K562 (cell line): ENCODE results near the gene CROCC2. TPM values are rescaled to one million over a fixed set of nuclear protein-coding genes. Genes with fewer than 3 reads are reported as not detected.

Experiments used
- ATAC-seq: fragments of 200-7000 bp; cut with Tn5 transposase; 3 replicates; pipeline ENCODE4 v1.9.1; 2020; ENCODE audit warnings: moderate library complexity
- BruUV-seq: library from RNA; stranded (reverse); fragments of 400-500 nt; replicated peaks from 2 replicates; lab custom pipeline; 2021; lab: Mats Ljungman, UMichigan
- CTCF ChIA-PET: fragments of 300-600 bp; formaldehyde crosslinking; extraction: SDS; loops from one replicate; lab custom pipeline; 2021; ENCODE audit warnings: low intra/inter-chr PET ratio; lab: Yijun Ruan, JAX
- POLR2A ChIA-PET: fragments of 300-600, 350-650 bp; sonication (Branson Sonifier 250); formaldehyde crosslinking; extraction: SDS; loops from one replicate; lab custom pipeline; 2021; ENCODE audit warnings: antibody characterized with exemption, inconsistent platforms; lab: Yijun Ruan, JAX
- DNase-seq, 4 experiments: peaks; one replicate each; pipeline versions ENCODE4 v3.0.0 to v3.0.0-alpha.2; 2011 to 2018; ENCODE audit warnings: low spot score in 3 of 4, mixed read lengths in 3 of 4; ENCODE audit errors: extremely low read depth in 1 of 4
- FAIRE-seq: peaks from 2 replicates; lab custom pipeline; 2011; peaks lifted over from hg19 to GRCh38; lab: Jason Lieb, UNC
- H2AFZ ChIP-seq: 2 replicates; pipeline ENCODE4 v1.6.0; 2011; ENCODE audit warnings: low read depth, low read length, control low read depth, inconsistent platforms
- H3K27ac ChIP-seq: fragments of 200-600 bp; 3 replicates; pipeline ENCODE4 v1.8.0; 2011; ENCODE audit warnings: low read depth, mild to moderate bottlenecking, control low read depth, inconsistent platforms, low read length, moderate library complexity, mixed read lengths; ENCODE audit errors: extremely low read depth
- H3K27me3 ChIP-seq, 2 experiments: fragments of 300-600 bp in 1 of 2; 2 replicates in 1 of 2; 3 replicates in 1 of 2; pipeline versions ENCODE4 v1.6.0 to v1.8.0; 2011; ENCODE audit warnings: inconsistent platforms in 2 of 2, low read length in 2 of 2, mild to moderate bottlenecking in 1 of 2, mixed read lengths in 1 of 2, moderate library complexity in 1 of 2; ENCODE audit not compliant: control insufficient read depth in 2 of 2, insufficient read depth in 2 of 2
- H3K36me3 ChIP-seq: fragments of 300-600 bp; 3 replicates; pipeline ENCODE4 v1.8.0; 2011; ENCODE audit warnings: mild to moderate bottlenecking, low read length, inconsistent platforms; ENCODE audit not compliant: control insufficient read depth, insufficient read depth
- H3K4me1 ChIP-seq, 2 experiments: fragments of 200-600 bp in 1 of 2; replicated peaks in 1 of 2; 2 replicates in 1 of 2; 3 replicates in 1 of 2; pipeline versions ENCODE4 v1.5.1 to v1.8.0; 2011; ENCODE audit warnings: inconsistent platforms in 2 of 2, low read length in 2 of 2, mild to moderate bottlenecking in 1 of 2, mixed read lengths in 1 of 2, moderate library complexity in 1 of 2; ENCODE audit not compliant: control insufficient read depth in 2 of 2, insufficient read depth in 2 of 2
- H3K4me2 ChIP-seq: 2 replicates; pipeline ENCODE4 v1.6.1; 2011; ENCODE audit warnings: low read length, control low read depth, inconsistent platforms, mixed read lengths; ENCODE audit not compliant: insufficient read depth
- H3K4me3 ChIP-seq: fragments of 200-600 bp; sonication (generic), shearing (Covaris generic); 2 replicates; pipeline ENCODE4 v1.5.1; 2016; ENCODE audit warnings: control low read depth, inconsistent platforms
- H3K79me2 ChIP-seq: fragments of 200-600 bp; 3 replicates; pipeline ENCODE4 v1.8.0; 2011; ENCODE audit warnings: low read length, inconsistent platforms; ENCODE audit not compliant: control insufficient read depth, insufficient read depth
- H3K9ac ChIP-seq, 2 experiments: 2 replicates each; pipeline versions ENCODE4 v1.6.0 to v1.6.1; 2011; ENCODE audit warnings: low read depth in 2 of 2, low read length in 2 of 2, control low read depth in 1 of 2, inconsistent platforms in 1 of 2, mild to moderate bottlenecking in 1 of 2, mixed read lengths in 1 of 2; ENCODE audit not compliant: insufficient read depth in 1 of 2
- H3K9me1 ChIP-seq: one replicate; pipeline ENCODE4 v1.6.0; 2011; ENCODE audit warnings: inconsistent platforms, mild to moderate bottlenecking, low read length, moderate library complexity; ENCODE audit not compliant: control insufficient read depth, insufficient read depth
- H3K9me3 ChIP-seq: replicated peaks from 2 replicates; pipeline ENCODE4 v1.5.1; 2011; ENCODE audit warnings: low read depth, low read length, inconsistent platforms; ENCODE audit not compliant: control insufficient read depth, insufficient read depth
- H4K20me1 ChIP-seq: replicated peaks from 2 replicates; pipeline ENCODE4 v1.6.1; 2011; ENCODE audit warnings: low read length, inconsistent platforms, mixed read lengths; ENCODE audit not compliant: control insufficient read depth, insufficient read depth
- CREB5 ChIP-seq: fragments of 250-450 bp; sonication (Bioruptor Pico); IDR thresholded peaks from 2 replicates; pipeline ENCODE4 v1.5.0; 2020; ENCODE audit warnings: mild to moderate bottlenecking
- DIDO1 ChIP-seq: fragments of 450-650 bp; IDR thresholded peaks from 2 replicates; pipeline ENCODE4 v1.6.1; 2016; ENCODE audit warnings: low read depth, missing biosample characterization, missing genetic modification characterization
- FIP1L1 ChIP-seq: fragments of 200-400 bp; formaldehyde crosslinking; IDR thresholded peaks from 2 replicates; pipeline ENCODE4 v1.6.1; 2018; ENCODE audit warnings: mild to moderate bottlenecking, low read depth, low read length; ENCODE audit not compliant: poor library complexity, severe bottlenecking
- FOXA1 ChIP-seq: fragments of 450-650 bp; IDR thresholded peaks from 2 replicates; pipeline ENCODE4 v1.6.1; 2016; ENCODE audit warnings: mild to moderate bottlenecking, borderline replicate concordance
- FOXJ2 ChIP-seq: fragments of 200-800 bp; sonication (Bioruptor generic); IDR thresholded peaks from 2 replicates; pipeline ENCODE4 v1.6.1; 2016; ENCODE audit warnings: missing genetic modification characterization, missing compliant biosample characterization
- IFI16 ChIP-seq: fragments of 250-450 bp; sonication (Bioruptor Pico); IDR thresholded peaks from 2 replicates; pipeline ENCODE4 v2.1.2; 2022; ENCODE audit warnings: mild to moderate bottlenecking, inconsistent platforms
- KLF6 ChIP-seq: fragments of 250-450 bp; sonication (Bioruptor Pico); IDR thresholded peaks from 2 replicates; pipeline ENCODE4 v1.4.0; 2020; ENCODE audit warnings: mild to moderate bottlenecking, moderate library complexity, borderline replicate concordance
- MBD2 ChIP-seq: sonication (generic); IDR thresholded peaks from 2 replicates; pipeline ENCODE4 v1.6.1; 2016; ENCODE audit warnings: low read depth, borderline replicate concordance
- OTX1 ChIP-seq: fragments of 450-650 bp; formaldehyde crosslinking; IDR thresholded peaks from 2 replicates; pipeline ENCODE4 v1.4.0; 2022; ENCODE audit warnings: mild to moderate bottlenecking
- PTTG1 ChIP-seq: fragments of 450-650 bp; IDR thresholded peaks from 2 replicates; pipeline ENCODE4 v1.6.1; 2016; ENCODE audit warnings: low read depth, mild to moderate bottlenecking, missing genetic modification characterization, missing compliant biosample characterization
- SETDB1 ChIP-seq: IDR thresholded peaks from one replicate; pipeline ENCODE4 v1.6.1; 2012; ENCODE audit warnings: low read length, control low read depth, inconsistent platforms
- ZNF282 ChIP-seq: sonication (generic); formaldehyde crosslinking; IDR thresholded peaks from 2 replicates; pipeline ENCODE4 v1.8.1; 2023; ENCODE audit warnings: missing genetic modification reagents
- ZNF518B ChIP-seq: fragments of 250-450 bp; sonication (Bioruptor Pico); IDR thresholded peaks from 2 replicates; pipeline ENCODE4 v1.5.0; 2021; ENCODE audit warnings: mild to moderate bottlenecking, moderate library complexity
- ZNF766 ChIP-seq: fragments of 200-800 bp; sonication (Bioruptor generic); conservative IDR thresholded peaks from 2 replicates; pipeline ENCODE4 v1.6.1; 2016; ENCODE audit warnings: missing genetic modification characterization, missing compliant biosample characterization
- WGBS: fragments of 100-300 bp; shearing (Covaris generic); methylation state at CpG from one replicate; pipeline ENCODE4 v1.1.6; 2016; ENCODE audit warnings: low coverage, mixed read lengths; ENCODE audit not compliant: insufficient coverage; ENCODE audit errors: missing lambda C conversion rate; 5-methylcytosine and 5-hydroxymethylcytosine counted together
- in situ Hi-C: fragments of 300-500 bp; cut with MboI; formaldehyde crosslinking; loops from 4 replicates; pipeline ENCODE4 v1.15.0; 2018; ENCODE audit warnings: inconsistent platforms, mixed read lengths
- intact Hi-C: fragments of 100-400 bp; cut with micrococcal nuclease; formaldehyde crosslinking; loops from 2 replicates; pipeline ENCODE4 v1.14.2; 2022
- polyA plus RNA-seq, 8 experiments: library from polyadenylated mRNA; depleted of rRNA in 4 of 8; stranded (reverse) in 5 of 8; unstranded in 3 of 8; fragments of >200 nt; fragmentation: Nextera tagmentation in 2 of 8; fragmentation: Illumina TruSeq in 1 of 8; extraction: Ambion mirVana in 2 of 8; extraction: Trizol in 1 of 8; gene quantifications; 2 replicates each; pipeline versions ENCODE4 v1.2.1 to v1.2.3, GENCODE V29; 2011 to 2014; ENCODE audit warnings: inconsistent platforms in 1 of 8, missing spikeins in 1 of 8
- total RNA-seq, 7 experiments: library from RNA; depleted of rRNA in 6 of 7; stranded (reverse); fragments of >200 nt in 6 of 7; fragmentation: Illumina TruSeq in 2 of 7; extraction: Trizol in 2 of 7; gene quantifications; 2 replicates each; pipeline versions ENCODE4 v1.2.1 to v1.2.3, GENCODE V29; 2011 to 2021; ENCODE audit warnings: low replicate concordance in 1 of 7

CROCC2 gene
- total and polyA plus RNA-seq, 9 of the 15 experiments (the other 6 are each of a cell fraction or from before 2014, with no cell fraction given): not detected

- TF ChIP-seq KLF6 (CRISPR knock-in tag) (no peak), MBD2 (no peak)
Observed at GRCh38 chr2:241030883-241031282, 124.7 kb downstream of the CROCC2 start (continued).

GRCh38 chr2:241031436-241032165 lies 125.5 kb downstream of the CROCC2 start:
- no peaks in the 10 kb centered on the region for H3K9me1 ChIP-seq
- H3K4me1 ChIP-seq: peaks cover 0 to 15% of the 10 kb centered on the region in 2 experiments; a peak in 2 of 5 replicates
- WGBS: 17% methylated on average over 19 of the region's 20 CpGs
- ChIA-PET CTCF (no interaction called here), POLR2A (no interaction called here)
- no peak overlapping the region for H3K27ac ChIP-seq
- H3K4me2 ChIP-seq: no peak overlapping the region
- H3K36me3 ChIP-seq: no peaks in the 10 kb centered on the region
- FAIRE-seq (no peak), DNase-seq (no peak), ATAC-seq (no peak)
- no peak overlapping the region for H3K4me3 ChIP-seq
- H3K9me3 ChIP-seq: no peaks in the 10 kb centered on the region
- no peak overlapping the region for H3K9ac ChIP-seq
- no peak overlapping the region for H2AFZ ChIP-seq
- no peaks in the 10 kb centered on the region for H4K20me1 ChIP-seq
- no peaks in the 10 kb centered on the region for H3K79me2 ChIP-seq
- in situ Hi-C loops (no loop called here), intact Hi-C loops (no loop called here)
- no TSS peak for BruUV-seq
- peaks cover 0 to 23% of the 10 kb centered on the region in 2 experiments; a peak in 2 of 5 replicates for H3K27me3 ChIP-seq
- TF ChIP-seq ZNF282 (CRISPR knock-in tag) (no peak), FOXA1 (no peak), ZNF518B (CRISPR knock-in tag) (no peak), SETDB1 (no peak), ZNF766 (CRISPR knock-in tag) (no peak), OTX1 (CRISPR knock-in tag) (no peak), DIDO1 (tag) (no peak), PTTG1 (tag) (no peak), FIP1L1 (no peak), IFI16 (CRISPR knock-in tag) (no peak), FOXJ2 (tag) (no peak), CREB5 (CRISPR knock-in tag) (no peak)
